ENCODE results near the gene FGG. TPM values are rescaled to one million over a fixed set of nuclear protein-coding genes. Genes with fewer than 3 reads are reported as not detected.
A peak's percentile ranks its signal among the peaks of the same experiment; 100 is the strongest.

The FGG gene
- total and polyA plus RNA-seq, 2 of the 13 experiments (the other 11 are each of a cell fraction or from before 2014, with no cell fraction given) = 1,037 to 2,423 TPM

- TF ChIP-seq ARID3A (IDR thresholded peaks at IDR 0.05; ENCODE audit: low read depth, low read length) = peak; percentile 15; the same call in 1 of the 2 replicates
- TF ChIP-seq ZNF552 (CRISPR knock-in tag; IDR thresholded peaks at IDR 0.05; ENCODE audit: borderline replicate concordance) = no peak
- no peak for TF ChIP-seq ZNF446 (CRISPR knock-in tag; IDR thresholded peaks at IDR 0.05)
- TF ChIP-seq ZSCAN9 (CRISPR knock-in tag; IDR thresholded peaks at IDR 0.05; ENCODE audit: borderline replicate concordance) = no peak; the same call in 1 of the 2 replicates
- TF ChIP-seq SOX5 (CRISPR knock-in tag; IDR thresholded peaks at IDR 0.05; ENCODE audit: borderline replicate concordance) = 0 out of 2 replicates have a peak, but pooled peaks have one; percentile 54
- no peak for TF ChIP-seq ZFP90 (CRISPR knock-in tag; IDR thresholded peaks at IDR 0.05; ENCODE audit: borderline replicate concordance)
- no peak for TF ChIP-seq ZNF282 (IDR thresholded peaks at IDR 0.05; ENCODE audit: partially characterized antibody)
- TF ChIP-seq POLR2G (IDR thresholded peaks at IDR 0.05; ENCODE audit: low read depth, low read length) = peak; percentile 99
- TF ChIP-seq SP4 (CRISPR knock-in tag; IDR thresholded peaks at IDR 0.05) = no peak
- no peak for TF ChIP-seq TOE1 (CRISPR knock-in tag; IDR thresholded peaks at IDR 0.05)
- no peak for TF ChIP-seq CREBL2 (CRISPR knock-in tag; IDR thresholded peaks at IDR 0.05; ENCODE audit: borderline replicate concordance)
- no peak for TF ChIP-seq ZNF704 (CRISPR knock-in tag; IDR thresholded peaks at IDR 0.05; ENCODE audit: borderline replicate concordance)
- TF ChIP-seq ZSCAN29 (CRISPR knock-in tag; conservative IDR thresholded peaks at IDR 0.05) = no peak
- TF ChIP-seq MTF1 (CRISPR knock-in tag; IDR thresholded peaks at IDR 0.05) = no peak
- peak; percentile 25; the same call in 1 of the 2 replicates for TF ChIP-seq GMEB1 (CRISPR knock-in tag; IDR thresholded peaks at IDR 0.05; ENCODE audit: borderline replicate concordance)
- no peak; the same call in 1 of the 2 replicates for TF ChIP-seq HIVEP1 (CRISPR knock-in tag; IDR thresholded peaks at IDR 0.05)
- TF ChIP-seq AGO2 (optimal IDR thresholded peaks at IDR 0.05; ENCODE audit: low read depth, low read length) = no peak
- no peak for TF ChIP-seq TRIM24 (CRISPR knock-in tag; IDR thresholded peaks at IDR 0.05)
- 0 out of 2 replicates have a peak, but pooled peaks have one; percentile 30 for TF ChIP-seq ZNF878 (CRISPR knock-in tag; IDR thresholded peaks at IDR 0.05)
- no peak for TF ChIP-seq TCF12 (IDR thresholded peaks at IDR 0.05)
- TF ChIP-seq TCF12 (CRISPR knock-in tag; IDR thresholded peaks at IDR 0.05) = no peak
- TF ChIP-seq KDM1A (CRISPR knock-in tag; IDR thresholded peaks at IDR 0.05) = peak; percentile 52; the same call in 1 of the 2 replicates
- no peak for TF ChIP-seq NONO (IDR thresholded peaks at IDR 0.05)
- TF ChIP-seq NONO (CRISPR knock-in tag; conservative IDR thresholded peaks at IDR 0.05) = no peak
- peak; percentile 30; the same call in 1 of the 2 replicates for TF ChIP-seq MAZ (IDR thresholded peaks at IDR 0.05; ENCODE audit: borderline replicate concordance, low read depth, low read length)
- peak; percentile 49; the same call in 1 of the 2 replicates for TF ChIP-seq MAZ (CRISPR knock-in tag; IDR thresholded peaks at IDR 0.05; ENCODE audit: low read depth)
Measured at GRCh38 chr4:154612472-154613414, at the start of gene FGG (continued).

All from HepG2 (cell line).